ENCODE results near the gene WDR35.

DNA sequence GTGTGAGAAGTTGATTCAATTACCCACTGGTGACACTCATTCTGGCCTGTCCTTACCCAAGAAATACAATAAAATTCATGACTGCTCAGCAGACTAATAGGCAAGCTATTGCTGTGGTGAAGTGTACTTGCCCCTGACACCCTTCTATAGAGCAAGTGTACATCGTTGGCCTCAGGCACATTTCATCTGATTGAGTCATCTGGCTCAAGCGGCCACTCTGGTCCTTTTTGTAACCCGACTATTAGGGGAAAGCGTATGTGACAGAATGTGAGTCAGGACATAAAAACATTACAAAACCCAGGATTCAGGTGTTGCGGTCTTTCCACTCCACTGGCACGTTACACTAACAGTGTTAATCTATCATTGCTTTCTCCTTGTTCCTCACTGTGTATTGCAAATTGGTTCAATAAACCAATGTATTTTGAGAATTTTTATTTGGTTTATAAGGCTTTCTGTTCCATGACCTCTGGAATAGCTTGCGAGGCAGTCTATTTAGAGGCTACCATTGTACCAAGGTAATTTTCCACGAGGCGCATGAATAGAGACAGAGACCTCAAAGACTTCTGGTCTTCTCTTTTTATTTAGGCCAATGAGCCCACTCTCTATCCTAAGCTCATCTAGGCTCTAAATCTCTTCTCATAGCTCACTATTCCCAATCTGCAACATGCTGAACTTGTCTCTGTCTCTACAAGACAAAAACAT is 77.9 kb downstream of the WDR35 start:
- TF ChIP-seq, protein P1, sequence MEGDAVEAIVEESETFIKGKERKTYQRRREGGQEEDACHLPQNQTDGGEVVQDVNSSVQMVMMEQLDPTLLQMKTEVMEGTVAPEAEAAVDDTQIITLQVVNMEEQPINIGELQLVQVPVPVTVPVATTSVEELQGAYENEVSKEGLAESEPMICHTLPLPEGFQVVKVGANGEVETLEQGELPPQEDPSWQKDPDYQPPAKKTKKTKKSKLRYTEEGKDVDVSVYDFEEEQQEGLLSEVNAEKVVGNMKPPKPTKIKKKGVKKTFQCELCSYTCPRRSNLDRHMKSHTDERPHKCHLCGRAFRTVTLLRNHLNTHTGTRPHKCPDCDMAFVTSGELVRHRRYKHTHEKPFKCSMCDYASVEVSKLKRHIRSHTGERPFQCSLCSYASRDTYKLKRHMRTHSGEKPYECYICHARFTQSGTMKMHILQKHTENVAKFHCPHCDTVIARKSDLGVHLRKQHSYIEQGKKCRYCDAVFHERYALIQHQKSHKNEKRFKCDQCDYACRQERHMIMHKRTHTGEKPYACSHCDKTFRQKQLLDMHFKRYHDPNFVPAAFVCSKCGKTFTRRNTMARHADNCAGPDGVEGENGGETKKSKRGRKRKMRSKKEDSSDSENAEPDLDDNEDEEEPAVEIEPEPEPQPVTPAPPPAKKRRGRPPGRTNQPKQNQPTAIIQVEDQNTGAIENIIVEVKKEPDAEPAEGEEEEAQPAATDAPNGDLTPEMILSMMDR (IDR thresholded peaks at IDR 0.05; ENCODE audit: low read depth, low read length, missing input control) = no peak
- TF ChIP-seq, protein P2, sequence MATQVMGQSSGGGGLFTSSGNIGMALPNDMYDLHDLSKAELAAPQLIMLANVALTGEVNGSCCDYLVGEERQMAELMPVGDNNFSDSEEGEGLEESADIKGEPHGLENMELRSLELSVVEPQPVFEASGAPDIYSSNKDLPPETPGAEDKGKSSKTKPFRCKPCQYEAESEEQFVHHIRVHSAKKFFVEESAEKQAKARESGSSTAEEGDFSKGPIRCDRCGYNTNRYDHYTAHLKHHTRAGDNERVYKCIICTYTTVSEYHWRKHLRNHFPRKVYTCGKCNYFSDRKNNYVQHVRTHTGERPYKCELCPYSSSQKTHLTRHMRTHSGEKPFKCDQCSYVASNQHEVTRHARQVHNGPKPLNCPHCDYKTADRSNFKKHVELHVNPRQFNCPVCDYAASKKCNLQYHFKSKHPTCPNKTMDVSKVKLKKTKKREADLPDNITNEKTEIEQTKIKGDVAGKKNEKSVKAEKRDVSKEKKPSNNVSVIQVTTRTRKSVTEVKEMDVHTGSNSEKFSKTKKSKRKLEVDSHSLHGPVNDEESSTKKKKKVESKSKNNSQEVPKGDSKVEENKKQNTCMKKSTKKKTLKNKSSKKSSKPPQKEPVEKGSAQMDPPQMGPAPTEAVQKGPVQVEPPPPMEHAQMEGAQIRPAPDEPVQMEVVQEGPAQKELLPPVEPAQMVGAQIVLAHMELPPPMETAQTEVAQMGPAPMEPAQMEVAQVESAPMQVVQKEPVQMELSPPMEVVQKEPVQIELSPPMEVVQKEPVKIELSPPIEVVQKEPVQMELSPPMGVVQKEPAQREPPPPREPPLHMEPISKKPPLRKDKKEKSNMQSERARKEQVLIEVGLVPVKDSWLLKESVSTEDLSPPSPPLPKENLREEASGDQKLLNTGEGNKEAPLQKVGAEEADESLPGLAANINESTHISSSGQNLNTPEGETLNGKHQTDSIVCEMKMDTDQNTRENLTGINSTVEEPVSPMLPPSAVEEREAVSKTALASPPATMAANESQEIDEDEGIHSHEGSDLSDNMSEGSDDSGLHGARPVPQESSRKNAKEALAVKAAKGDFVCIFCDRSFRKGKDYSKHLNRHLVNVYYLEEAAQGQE (IDR thresholded peaks at IDR 0.05) = no peak
- TF ChIP-seq JUND (IDR thresholded peaks at IDR 0.05) = no peak
- no peak for TF ChIP-seq FOXA1 (IDR thresholded peaks at IDR 0.05)
- TF ChIP-seq YY1 (IDR thresholded peaks at IDR 0.05) = no peak
- TF ChIP-seq, protein P3, sequence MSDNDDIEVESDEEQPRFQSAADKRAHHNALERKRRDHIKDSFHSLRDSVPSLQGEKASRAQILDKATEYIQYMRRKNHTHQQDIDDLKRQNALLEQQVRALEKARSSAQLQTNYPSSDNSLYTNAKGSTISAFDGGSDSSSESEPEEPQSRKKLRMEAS (IDR thresholded peaks at IDR 0.05) = no peak
- TF ChIP-seq SP1 (IDR thresholded peaks at IDR 0.05) = no peak
- TF ChIP-seq TAF1 (conservative IDR thresholded peaks at IDR 0.05) = no peak
- no peak for TF ChIP-seq RAD21 (IDR thresholded peaks at IDR 0.05)
